ENCODE data around the gene PLN. TPM values are rescaled to one million over a fixed set of nuclear protein-coding genes. Genes with fewer than 3 reads are reported as not detected.
A peak's percentile ranks its signal among the peaks of the same experiment; 100 is the strongest.

PLN gene
- total RNA-seq, 2 donors from 2014 or later = 0.99 to 2.3 TPM

GRCh38 chr6:118504611-118505010, 43.5 kb upstream of the PLN start:
- Histone ChIP-seq H3K9me3 (no peaks in the 10 kb centered on the region), H3K4me1 (no peaks in the 10 kb centered on the region), H3K4me3 (no peak overlapping the region), H3K36me3 (replicated peaks in 1 of 2; ENCODE audit: insufficient read depth in 1 of 2, low read depth in 2 of 2) (no peaks in the 10 kb centered on the region), H3K27ac (no peak overlapping the region), H3K27me3 (no peaks in the 10 kb centered on the region)
- WGBS, 2 donors = 93 to 100% methylated on average over 2 of the region's 2 CpGs
- ATAC-seq (no peak), DNase-seq (no peak)
- no peak for TF ChIP-seq CTCF (IDR thresholded peaks at IDR 0.05)
- TF ChIP-seq POLR2A (IDR thresholded peaks at IDR 0.05) = no peak
- intact Hi-C loops (cut with DNase I) = no loop called here

DNA sequence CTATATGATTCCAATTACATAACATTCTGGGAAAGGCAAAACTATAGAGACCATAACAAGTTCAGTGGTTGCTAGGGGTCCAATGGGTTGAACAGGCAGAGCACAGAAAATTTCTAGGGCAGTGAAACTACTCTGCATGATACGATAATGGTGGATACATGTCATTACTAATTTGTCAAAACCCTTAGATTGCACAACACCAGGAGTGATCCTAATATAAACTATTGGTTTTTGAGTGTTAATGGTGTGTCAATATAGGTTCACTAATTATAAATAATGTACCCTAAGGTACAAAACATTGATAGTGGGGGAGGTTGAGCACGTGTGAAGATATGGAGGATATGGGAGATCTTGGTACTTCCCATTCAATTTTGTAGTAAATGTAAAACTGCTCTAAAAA, 42.4 kb upstream of the PLN start:
- WGBS, 2 donors = 89 to 97% methylated on average over 2 of the region's 2 CpGs
- TF ChIP-seq CTCF (IDR thresholded peaks at IDR 0.05) (no peak), POLR2A (IDR thresholded peaks at IDR 0.05) (no peak)
- no peak overlapping the region for H3K4me3 ChIP-seq
- no peaks in the 10 kb centered on the region for H3K36me3 ChIP-seq (replicated peaks in 1 of 2; ENCODE audit: insufficient read depth in 1 of 2, low read depth in 2 of 2)
- DNase-seq (no peak), ATAC-seq (no peak)
- intact Hi-C loops (cut with DNase I) = no loop called here
- no peaks in the 10 kb centered on the region for H3K9me3 ChIP-seq
- H3K4me1 ChIP-seq = no peaks in the 10 kb centered on the region
- H3K27ac ChIP-seq = no peak overlapping the region
- H3K27me3 ChIP-seq = no peaks in the 10 kb centered on the region

- H3K36me3 ChIP-seq (replicated peaks in 1 of 2; ENCODE audit: insufficient read depth in 1 of 2, low read depth in 2 of 2) = no peaks in the 10 kb centered on the region
- H3K4me3 ChIP-seq = no peak overlapping the region
- H3K27me3 ChIP-seq = no peaks in the 10 kb centered on the region
- TF ChIP-seq CTCF (IDR thresholded peaks at IDR 0.05) = no peak
- intact Hi-C loops (cut with DNase I) = no loop called here
- no peak overlapping the region for H3K27ac ChIP-seq
- 88 to 92% methylated on average over 5 of the region's 5 CpGs for WGBS, 2 donors
- ATAC-seq = no peak
- H3K4me1 ChIP-seq = no peaks in the 10 kb centered on the region
- DNase-seq = no peak
- no peaks in the 10 kb centered on the region for H3K9me3 ChIP-seq
These were observed 41.9 kb upstream of the PLN start for GRCh38 chr6:118506071-118506638.

DNA sequence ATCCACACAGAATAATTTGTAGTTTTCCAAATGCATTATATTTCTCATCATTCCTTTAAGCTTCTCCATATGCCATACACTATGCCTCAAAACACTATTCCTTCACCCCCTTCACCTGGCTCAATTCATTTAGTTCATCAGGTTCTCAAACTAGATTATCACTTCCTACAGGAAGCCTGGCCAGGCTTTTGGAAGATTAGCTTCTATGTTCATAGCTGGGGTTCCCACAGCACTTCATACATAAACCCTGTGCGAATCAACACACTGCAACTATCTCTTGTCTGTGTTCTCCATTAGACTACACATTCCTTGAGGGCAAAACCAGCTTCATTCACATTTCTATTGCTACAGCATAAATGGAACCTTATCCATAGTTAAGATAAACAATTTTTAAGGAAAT, 40.5 kb upstream of the PLN start:
- TF ChIP-seq CTCF (IDR thresholded peaks at IDR 0.05) = no peak
- TF ChIP-seq POLR2A (IDR thresholded peaks at IDR 0.05) = no peak
- 94 to 96% methylated on average over 1 of the region's 1 CpG for WGBS, 2 donors
- no peaks in the 10 kb centered on the region for H3K36me3 ChIP-seq (replicated peaks in 1 of 2; ENCODE audit: insufficient read depth in 1 of 2, low read depth in 2 of 2)
- H3K9me3 ChIP-seq = no peaks in the 10 kb centered on the region
- no peak overlapping the region for H3K27ac ChIP-seq
- ATAC-seq (no peak), DNase-seq (no peak)
- no peaks in the 10 kb centered on the region for H3K4me1 ChIP-seq
- no peaks in the 10 kb centered on the region for H3K27me3 ChIP-seq
- no peak overlapping the region for H3K4me3 ChIP-seq
- intact Hi-C loops (cut with DNase I) = no loop called here

GRCh38 chr6:118509009-118509617, 39.0 kb upstream of the PLN start:
- Histone ChIP-seq H3K36me3 (replicated peaks in 1 of 2; ENCODE audit: insufficient read depth in 1 of 2, low read depth in 2 of 2) (no peaks in the 10 kb centered on the region), H3K4me3 (no peak overlapping the region), H3K9me3 (no peaks in the 10 kb centered on the region), H3K4me1 (no peaks in the 10 kb centered on the region), H3K27ac (no peak overlapping the region), H3K27me3 (no peaks in the 10 kb centered on the region)
- DNase-seq = peak in 2 of 4 donors; percentile 13 to 23
- no peak for ATAC-seq
- intact Hi-C loops (cut with DNase I) = no loop called here
- WGBS, 2 donors = 47 to 53% methylated on average over 3 of the region's 3 CpGs
- TF ChIP-seq CTCF (IDR thresholded peaks at IDR 0.05) (peak in 6 of 7 experiments; percentile 17 to 43 (median 35)), POLR2A (IDR thresholded peaks at IDR 0.05) (no peak)

Measured in body of pancreas (tissue), 4 donors.